Endothelial cell of umbilical vein (primary cell): ENCODE measurements around the gene GRIA3. TPM values are rescaled to one million over a fixed set of nuclear protein-coding genes. Genes with fewer than 3 reads are reported as not detected.

Source experiments
- BruUV-seq: library from RNA; stranded (reverse); fragments of 400-500 nt; replicated peaks from 2 replicates; lab custom pipeline; 2021; lab: Mats Ljungman, UMichigan
- CTCF ChIA-PET: fragments of 300-600, 350-600 bp; sonication (Branson Sonifier 250); formaldehyde crosslinking; loops from one replicate; lab custom pipeline; 2021; ENCODE audit warnings: antibody characterized with exemption, inconsistent platforms; lab: Charles Lee
- POLR2A ChIA-PET: fragments of 300-600, 350-600 bp; sonication (Branson Sonifier 250); formaldehyde crosslinking; loops from one replicate; lab custom pipeline; 2021; ENCODE audit warnings: antibody characterized with exemption, inconsistent platforms; lab: Charles Lee
- DNase-seq: peaks from one replicate; pipeline ENCODE4 v3.0.0-alpha.2; 2011; ENCODE audit warnings: low read depth, low spot score
- FAIRE-seq: peaks from 2 replicates; lab custom pipeline; 2011; peaks lifted over from hg19 to GRCh38; lab: Jason Lieb, UNC
- H2AFZ ChIP-seq: 2 replicates; pipeline ENCODE4 v1.6.0; 2012; ENCODE audit warnings: low read depth, low read length, control low read depth, inconsistent platforms
- H3K27ac ChIP-seq: 2 replicates; pipeline ENCODE4 v1.5.1; 2011; ENCODE audit warnings: low read depth, mild to moderate bottlenecking, control low read depth, low read length, moderate library complexity; ENCODE audit not compliant: insufficient read depth
- H3K27me3 ChIP-seq, 2 experiments: 2 replicates each; pipeline versions ENCODE4 v1.6.0 to v1.6.1; 2011; ENCODE audit warnings: low read length in 2 of 2, mixed read lengths in 1 of 2; ENCODE audit not compliant: control insufficient read depth in 2 of 2, insufficient read depth in 2 of 2
- H3K36me3 ChIP-seq, 2 experiments: 2 replicates in 1 of 2; 3 replicates in 1 of 2; pipeline ENCODE4 v1.5.1; 2011; ENCODE audit warnings: low read length in 2 of 2, mild to moderate bottlenecking in 1 of 2, moderate library complexity in 1 of 2; ENCODE audit not compliant: control insufficient read depth in 2 of 2, insufficient read depth in 2 of 2; ENCODE audit errors: extremely low read depth in 1 of 2
- H3K4me1 ChIP-seq: 3 replicates; pipeline ENCODE4 v1.5.1; 2011; ENCODE audit warnings: mild to moderate bottlenecking, low read length; ENCODE audit not compliant: control insufficient read depth, insufficient read depth; ENCODE audit errors: extremely low read depth
- H3K4me2 ChIP-seq: 2 replicates; pipeline ENCODE4 v1.6.1; 2011; ENCODE audit warnings: low read length, control low read depth, mixed read lengths; ENCODE audit not compliant: insufficient read depth
- H3K4me3 ChIP-seq, 3 experiments: fragments of 200-600 bp in 1 of 3; sonication (generic), shearing (Covaris generic) in 1 of 3; replicated peaks in 1 of 3; 2 replicates each; pipeline ENCODE4 v1.5.1; 2011 to 2016; ENCODE audit warnings: control low read depth in 3 of 3, low read length in 3 of 3, mild to moderate bottlenecking in 2 of 3, inconsistent platforms in 1 of 3, low read depth in 1 of 3, moderate library complexity in 1 of 3; ENCODE audit not compliant: insufficient read depth in 1 of 3
- H3K79me2 ChIP-seq: 2 replicates; pipeline ENCODE4 v1.6.0; 2012; ENCODE audit warnings: low read length, inconsistent platforms; ENCODE audit not compliant: control insufficient read depth, insufficient read depth
- H3K9ac ChIP-seq: replicated peaks from 2 replicates; pipeline ENCODE3; 2011; ENCODE audit warnings: low read length, control low read depth; ENCODE audit not compliant: insufficient read depth; ENCODE audit errors: extremely low read depth
- H3K9me1 ChIP-seq: replicated peaks from 3 replicates; pipeline ENCODE4 v1.6.0; 2011; ENCODE audit warnings: mild to moderate bottlenecking, low read length; ENCODE audit not compliant: control insufficient read depth, insufficient read depth; ENCODE audit errors: extremely low read depth
- H3K9me3 ChIP-seq: replicated peaks from 2 replicates; pipeline ENCODE4 v1.5.1; 2012; ENCODE audit warnings: low read length, inconsistent platforms; ENCODE audit not compliant: control insufficient read depth, insufficient read depth
- H4K20me1 ChIP-seq: replicated peaks from 2 replicates; pipeline ENCODE3; 2011; ENCODE audit warnings: mild to moderate bottlenecking, low read length; ENCODE audit not compliant: control insufficient read depth, insufficient read depth; ENCODE audit errors: extremely low read depth
- EZH2 ChIP-seq: IDR thresholded peaks from 2 replicates; pipeline ENCODE4 v1.6.1; 2012; ENCODE audit warnings: borderline replicate concordance, low read depth, mild to moderate bottlenecking, moderate library complexity, low read length, inconsistent platforms; ENCODE audit not compliant: severe bottlenecking
- FOS ChIP-seq: IDR thresholded peaks from 2 replicates; pipeline ENCODE4 v1.6.1; 2011; ENCODE audit warnings: mild to moderate bottlenecking, low read length, moderate library complexity, borderline replicate concordance; ENCODE audit not compliant: insufficient read depth
- GATA2 ChIP-seq: IDR thresholded peaks from 2 replicates; pipeline ENCODE4 v1.7.0; 2011; ENCODE audit warnings: low read depth, mild to moderate bottlenecking, moderate library complexity, mixed read lengths, low read length; ENCODE audit not compliant: insufficient read length, insufficient read depth
- JUN ChIP-seq: IDR thresholded peaks from 2 replicates; pipeline ENCODE4 v1.6.1; 2011; ENCODE audit warnings: borderline replicate concordance, low read depth; ENCODE audit not compliant: insufficient read length, insufficient read depth
- MYC ChIP-seq: IDR thresholded peaks from one replicate; pipeline ENCODE4 v1.6.1; 2011; ENCODE audit warnings: mild to moderate bottlenecking, low read depth, low read length
- POLR2A ChIP-seq: IDR thresholded peaks from 2 replicates; pipeline ENCODE4 v1.6.1; 2012; ENCODE audit warnings: low read depth, mild to moderate bottlenecking, control low read depth, low read length
- POLR2AphosphoS5 ChIP-seq: IDR thresholded peaks from 2 replicates; pipeline ENCODE4 v1.6.1; 2012; ENCODE audit warnings: low read depth, mild to moderate bottlenecking, control low read depth, low read length, moderate library complexity; ENCODE audit not compliant: insufficient read depth
- dilution Hi-C: fragments of 300-500 bp; cut with MboI; formaldehyde crosslinking; loops from one replicate; pipeline ENCODE4 v1.15.0; 2019; ENCODE audit warnings: low sequenced_read_pairs; ENCODE audit not compliant: extremely low pct_ligation_motif_present
- intact Hi-C: fragments of 100-400 bp; cut with micrococcal nuclease; formaldehyde crosslinking; loops from one replicate; pipeline ENCODE4 v1.10.0; 2022
- polyA plus RNA-seq, 4 experiments: library from polyadenylated mRNA; depleted of rRNA in 3 of 4; stranded (reverse) in 3 of 4; unstranded in 1 of 4; fragments of >200 nt; gene quantifications; 2 replicates each; pipeline versions ENCODE4 v1.2.1 to v1.2.3, GENCODE V29; 2011 to 2012; ENCODE audit warnings: missing spikeins in 1 of 4
- total RNA-seq: library from RNA; stranded (reverse); gene quantifications from 2 replicates; pipeline ENCODE4 v1.2.3, GENCODE V29; 2021
- TF ChIP-seq, protein P1 (sequence below): IDR thresholded peaks from 2 replicates; pipeline ENCODE4 v1.6.1; 2011; ENCODE audit not compliant: insufficient read depth, insufficient read length
- TF ChIP-seq, protein P2 (sequence below), 2 donors: IDR thresholded peaks; 1 replicate in 1 of 2; 2 replicates in 1 of 2; pipeline ENCODE4 v1.5.1; 2011; ENCODE audit warnings: low read length in 2 of 2, mild to moderate bottlenecking in 2 of 2, moderate library complexity in 2 of 2, control low read depth in 1 of 2, inconsistent platforms in 1 of 2, low read depth in 1 of 2; ENCODE audit not compliant: insufficient read depth in 1 of 2; ENCODE audit errors: extremely low read depth in 1 of 2

Gene GRIA3
- total and polyA plus RNA-seq, 2 donors (not counting 3 experiments of a cell fraction or from before 2014, with no cell fraction given) = not detected

- ChIA-PET POLR2A (no interaction called here), CTCF (no interaction called here)
- Histone ChIP-seq H3K9ac (no peak overlapping the region), H2AFZ (no peak overlapping the region), H3K79me2 (no peaks in the 10 kb centered on the region), H3K4me3 (no peak overlapping the region), H3K36me3 (no peaks in the 10 kb centered on the region), H3K4me2 (no peak overlapping the region), H3K4me1 (no peaks in the 10 kb centered on the region), H3K27me3 (no peaks in the 10 kb centered on the region), H3K9me1 (no peaks in the 10 kb centered on the region), H3K9me3 (no peaks in the 10 kb centered on the region), H3K27ac (no peak overlapping the region), H4K20me1 (no peaks in the 10 kb centered on the region)
- DNase-seq = no peak
- intact Hi-C loops (no loop called here), dilution Hi-C loops (no loop called here)
- TF ChIP-seq POLR2AphosphoS5 = no peak
- TF ChIP-seq MYC = no peak
- TF ChIP-seq EZH2 = no peak
- TF ChIP-seq GATA2 = no peak
- TF ChIP-seq FOS = no peak
- TF ChIP-seq JUN = no peak
- no peak for TF ChIP-seq POLR2A
- TF ChIP-seq, protein P1, sequence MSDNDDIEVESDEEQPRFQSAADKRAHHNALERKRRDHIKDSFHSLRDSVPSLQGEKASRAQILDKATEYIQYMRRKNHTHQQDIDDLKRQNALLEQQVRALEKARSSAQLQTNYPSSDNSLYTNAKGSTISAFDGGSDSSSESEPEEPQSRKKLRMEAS = no peak
- TF ChIP-seq, protein P2, sequence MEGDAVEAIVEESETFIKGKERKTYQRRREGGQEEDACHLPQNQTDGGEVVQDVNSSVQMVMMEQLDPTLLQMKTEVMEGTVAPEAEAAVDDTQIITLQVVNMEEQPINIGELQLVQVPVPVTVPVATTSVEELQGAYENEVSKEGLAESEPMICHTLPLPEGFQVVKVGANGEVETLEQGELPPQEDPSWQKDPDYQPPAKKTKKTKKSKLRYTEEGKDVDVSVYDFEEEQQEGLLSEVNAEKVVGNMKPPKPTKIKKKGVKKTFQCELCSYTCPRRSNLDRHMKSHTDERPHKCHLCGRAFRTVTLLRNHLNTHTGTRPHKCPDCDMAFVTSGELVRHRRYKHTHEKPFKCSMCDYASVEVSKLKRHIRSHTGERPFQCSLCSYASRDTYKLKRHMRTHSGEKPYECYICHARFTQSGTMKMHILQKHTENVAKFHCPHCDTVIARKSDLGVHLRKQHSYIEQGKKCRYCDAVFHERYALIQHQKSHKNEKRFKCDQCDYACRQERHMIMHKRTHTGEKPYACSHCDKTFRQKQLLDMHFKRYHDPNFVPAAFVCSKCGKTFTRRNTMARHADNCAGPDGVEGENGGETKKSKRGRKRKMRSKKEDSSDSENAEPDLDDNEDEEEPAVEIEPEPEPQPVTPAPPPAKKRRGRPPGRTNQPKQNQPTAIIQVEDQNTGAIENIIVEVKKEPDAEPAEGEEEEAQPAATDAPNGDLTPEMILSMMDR (IDR thresholded peaks at IDR 0.05; ENCODE audit: extremely low read depth in 1 of 2, insufficient read depth in 1 of 2, low read depth in 1 of 2, low read length in 2 of 2) = no peak
- BruUV-seq = no TSS peak
- no peak for FAIRE-seq
These were observed 270.8 kb downstream of the GRIA3 start for GRCh38 chrX:123454712-123455431.
